ENCODE results near the gene SMPD4.
"Not testable (repeated sequence)": the region's sequence is repeated elsewhere in the genome, so short reads cannot be mapped to it uniquely, and the experiment has no call there.

The SMPD4 gene

DNA sequence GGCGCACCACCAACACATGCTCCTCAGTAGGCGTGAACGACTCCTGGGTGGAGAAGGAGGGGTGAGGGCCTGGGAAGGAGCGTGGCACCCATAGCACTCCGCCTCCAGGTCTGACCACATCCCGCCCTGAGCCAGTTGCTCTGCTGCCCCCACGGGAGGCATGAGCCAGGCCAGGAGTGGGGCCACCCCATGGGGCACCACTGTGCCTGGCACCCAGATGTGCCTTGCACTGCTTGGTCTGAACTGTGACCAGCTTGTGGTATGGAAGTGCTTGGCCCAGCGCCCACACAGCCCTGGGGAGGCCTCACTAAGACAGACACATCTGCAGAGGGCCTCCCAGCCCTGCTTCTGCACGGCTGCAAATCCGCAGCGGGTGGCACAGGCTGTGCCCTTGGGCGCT is 24.0 kb downstream of the SMPD4 start:
- not testable (repeated sequence) for DNase-seq (ENCODE audit: low read depth)

DNA sequence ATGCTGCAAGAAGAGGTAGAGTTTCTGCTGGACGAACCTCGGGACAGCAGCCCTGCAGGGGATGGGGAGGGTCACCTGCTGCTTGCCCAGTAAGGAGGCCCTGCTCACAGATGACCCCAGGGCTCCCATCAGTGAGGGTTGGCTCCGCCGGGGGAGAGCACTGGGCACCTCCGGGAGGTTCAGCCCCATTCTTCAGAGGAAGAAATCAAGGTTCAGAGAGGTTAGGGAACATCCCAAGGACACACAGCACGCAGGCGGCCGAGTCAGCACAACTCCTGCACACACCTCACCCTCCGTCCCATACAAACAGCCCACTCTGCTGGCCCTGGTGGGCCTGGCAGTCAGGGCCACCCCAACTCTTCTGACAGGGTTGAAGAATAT is 24.8 kb downstream of the SMPD4 start:
- DNase-seq (ENCODE audit: low read depth), result no peak

DNA sequence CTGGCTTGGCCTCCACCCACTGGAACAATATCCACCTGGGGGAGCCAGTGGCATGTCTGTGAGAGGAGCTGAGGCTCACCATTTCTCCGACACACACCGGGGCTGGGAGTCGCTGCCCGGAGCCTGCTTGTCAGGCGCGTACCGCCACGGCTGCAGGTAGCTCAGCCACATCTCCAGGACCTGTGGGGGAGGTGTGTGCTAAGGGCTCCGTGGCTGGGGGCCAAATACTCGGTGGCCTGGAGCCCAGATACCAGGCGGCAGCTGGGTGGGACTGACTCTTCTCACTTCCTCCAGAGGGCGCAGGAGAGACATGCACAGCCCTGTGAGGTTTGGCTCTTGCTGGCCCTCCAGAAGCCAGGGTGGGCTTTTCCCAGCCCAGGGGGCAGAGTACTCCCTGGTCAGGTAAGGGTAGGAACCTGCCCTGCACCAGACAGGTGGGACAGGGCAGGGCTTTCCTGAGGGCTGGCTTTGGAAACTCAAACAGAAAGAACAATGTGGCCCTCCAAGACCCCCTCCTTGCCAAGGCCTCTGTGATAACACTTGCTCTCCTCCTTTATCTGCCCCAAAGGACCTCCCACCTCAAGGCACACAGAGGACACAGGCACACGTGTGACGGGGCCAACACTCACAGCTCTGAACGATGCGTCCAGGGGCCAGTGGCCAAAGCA is 25.3 kb downstream of the SMPD4 start:
- DNase-seq (ENCODE audit: low read depth), result not testable (repeated sequence)

DNA sequence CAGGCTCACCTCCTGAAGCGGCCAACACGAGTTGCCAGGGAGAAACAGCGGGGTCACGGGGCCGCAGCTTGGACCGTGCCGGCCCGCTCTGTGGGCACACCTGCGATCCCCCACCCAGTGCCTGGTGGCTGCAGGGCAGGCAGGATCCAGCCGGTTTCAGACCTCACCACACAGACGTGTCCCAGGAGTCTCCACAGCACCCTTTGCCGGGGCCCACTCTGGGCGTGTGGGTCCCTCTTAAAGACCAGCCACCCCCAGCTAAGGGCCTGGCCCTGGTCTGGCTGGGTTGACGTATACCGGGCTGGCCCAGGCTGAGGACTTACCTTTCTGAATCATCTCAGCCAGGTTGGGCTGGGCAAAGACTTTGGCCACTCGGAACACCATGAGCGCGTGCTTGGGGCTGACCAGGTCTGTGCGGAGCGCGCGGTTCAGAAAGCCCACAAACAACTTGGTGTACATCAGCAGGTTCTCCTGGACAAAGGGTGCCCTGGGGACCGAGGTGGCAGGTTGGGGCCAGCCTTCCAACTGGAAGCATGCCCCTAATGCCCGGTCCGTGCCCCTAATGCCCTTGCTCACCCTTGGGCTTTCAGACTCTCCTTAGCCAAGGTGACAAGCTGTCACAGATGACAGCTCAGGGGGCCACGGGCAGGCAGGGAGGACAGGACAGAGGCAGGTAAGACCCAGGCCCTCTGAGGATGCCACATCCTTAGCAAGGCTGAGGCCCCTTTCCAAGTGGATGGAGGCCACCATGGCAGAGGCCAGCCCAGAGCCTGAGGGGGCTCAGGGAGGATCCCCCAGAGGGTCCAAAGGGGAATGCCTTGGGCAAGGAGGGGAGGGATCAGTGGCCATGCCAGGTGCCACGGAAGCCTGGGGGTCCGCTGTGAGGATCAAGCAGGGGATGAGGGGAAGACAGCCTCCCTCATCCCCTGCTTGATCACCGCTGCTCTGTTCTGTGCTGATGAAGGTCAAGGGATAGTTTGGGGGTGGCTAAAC is 26.3 kb downstream of the SMPD4 start:
- no peak for DNase-seq (ENCODE audit: low read depth)

DNA sequence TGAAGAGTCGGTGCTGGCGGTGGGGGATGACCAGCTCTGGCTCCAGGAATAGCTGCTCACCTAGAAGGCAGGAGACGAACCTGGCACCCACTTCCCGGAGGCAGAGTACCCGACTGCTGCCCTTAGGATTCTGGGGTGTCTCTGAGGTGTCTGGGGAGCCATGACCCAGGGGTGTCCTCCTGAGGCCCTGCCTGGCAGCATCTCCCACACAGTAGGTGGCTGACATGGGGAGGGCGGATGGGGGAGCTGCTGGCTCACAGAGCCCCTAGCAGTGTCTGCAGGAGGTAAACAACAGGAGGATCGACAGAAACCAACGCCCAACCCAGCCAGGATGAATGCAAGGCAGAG is 27.0 kb downstream of the SMPD4 start:
- not testable (repeated sequence) for DNase-seq (ENCODE audit: low read depth)

DNA sequence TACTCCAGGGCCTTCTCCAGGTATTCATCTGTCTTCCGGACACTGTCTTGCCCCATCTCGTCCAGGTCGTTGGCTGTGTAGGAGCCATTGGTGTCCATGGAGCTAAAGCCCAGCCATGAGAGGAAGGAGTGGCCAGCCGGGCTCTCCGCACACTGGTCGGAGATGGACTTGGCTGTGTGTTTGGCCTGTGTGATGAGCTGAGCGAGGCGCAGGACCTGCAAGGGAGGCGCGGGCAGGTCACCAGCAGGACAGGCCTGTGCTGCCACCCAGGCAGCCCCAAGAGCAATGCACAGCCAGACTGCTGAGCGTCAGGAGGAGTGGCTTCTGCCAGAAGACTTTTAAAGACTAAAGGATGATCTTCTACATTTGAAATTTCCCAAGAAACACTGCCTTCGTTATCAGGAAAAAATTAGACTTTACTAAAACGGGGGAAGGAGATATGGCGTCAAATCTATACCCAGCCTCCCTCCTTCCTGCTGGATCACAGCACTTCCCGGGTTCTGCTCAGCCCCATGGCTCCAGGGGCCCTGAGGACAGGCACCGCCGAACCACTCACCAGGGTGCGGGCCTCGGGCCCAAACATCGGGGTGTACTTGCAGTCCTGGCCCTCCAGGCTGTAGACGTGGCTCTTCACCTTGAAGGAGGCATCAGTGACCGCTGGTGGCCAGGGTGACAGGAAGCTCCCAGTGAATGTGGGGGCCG is 27.5 kb downstream of the SMPD4 start:
- DNase-seq (ENCODE audit: low read depth), result not testable (repeated sequence)

DNA sequence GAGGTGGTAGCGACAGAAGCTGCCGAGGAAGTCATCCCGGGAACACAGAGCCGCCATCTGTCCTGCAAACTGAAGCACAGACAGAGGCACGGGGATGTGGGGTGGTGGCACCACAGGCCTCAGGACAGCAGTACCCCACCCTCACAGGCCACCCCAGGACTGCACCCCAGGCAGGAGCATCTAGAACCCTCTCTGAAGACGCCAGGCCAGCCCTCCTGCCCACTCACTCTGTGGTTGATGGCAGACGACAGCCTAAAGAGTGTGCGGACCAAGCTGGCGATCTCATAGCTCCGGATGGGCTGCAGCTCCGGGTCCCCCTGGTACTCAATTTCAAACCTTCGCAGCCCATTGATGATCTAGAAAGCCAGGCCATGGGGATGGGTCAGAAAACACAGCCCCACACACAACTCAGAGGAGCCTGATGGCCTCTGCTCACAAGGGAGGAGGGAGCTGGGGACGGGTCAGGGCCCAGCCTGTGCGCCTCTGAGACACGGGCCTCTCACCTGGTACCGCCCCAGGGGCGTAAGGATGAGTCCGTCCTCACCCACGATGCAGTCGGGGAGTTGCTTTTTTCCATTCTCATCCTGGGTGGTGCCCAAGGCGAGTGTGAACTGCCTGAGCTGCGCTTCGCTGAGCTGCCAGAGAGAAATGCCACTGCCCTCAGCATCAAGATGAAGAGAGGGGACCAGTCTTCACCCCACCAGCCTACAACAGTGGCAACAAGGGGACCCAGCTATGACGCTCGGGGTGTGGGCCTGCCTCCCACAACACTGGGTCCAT is 28.4 kb downstream of the SMPD4 start:
- no peak for DNase-seq (ENCODE audit: low read depth)

DNA sequence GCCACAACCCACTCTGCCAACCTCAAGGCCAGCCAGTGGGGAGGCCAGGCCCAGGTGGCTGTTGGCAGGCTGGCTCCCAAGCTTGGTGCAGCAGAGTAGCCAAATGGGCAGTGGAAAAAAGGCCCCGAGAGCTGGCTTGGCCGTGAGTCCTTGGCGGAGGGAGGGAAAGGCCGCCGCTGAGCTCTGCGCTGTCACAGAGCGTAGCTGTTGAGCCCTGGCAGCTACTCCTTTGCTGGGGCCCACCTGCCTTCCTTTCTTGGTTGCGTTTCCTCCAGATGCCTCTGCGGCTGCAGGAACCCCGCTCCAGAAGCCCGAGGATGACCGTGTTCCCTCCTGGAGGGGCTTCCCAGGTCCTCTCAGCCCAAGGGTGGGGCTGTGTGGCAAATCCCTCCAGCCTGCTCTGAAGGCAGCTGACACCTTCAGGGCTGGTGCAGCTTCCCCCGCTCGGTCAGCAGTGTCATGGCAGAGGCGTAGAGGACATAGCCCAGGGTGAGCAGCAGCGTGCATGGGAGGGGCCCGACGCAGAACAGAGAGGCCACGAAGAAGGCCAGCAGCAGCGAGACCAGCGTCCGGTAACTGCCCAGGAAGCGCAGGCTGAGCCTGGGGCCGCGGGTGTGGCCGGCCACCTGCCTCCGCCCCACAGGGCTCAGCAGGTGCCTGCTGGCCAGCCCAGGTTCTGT is 29.1 kb downstream of the SMPD4 start:
- DNase-seq (ENCODE audit: low read depth), result not testable (repeated sequence)

DNA sequence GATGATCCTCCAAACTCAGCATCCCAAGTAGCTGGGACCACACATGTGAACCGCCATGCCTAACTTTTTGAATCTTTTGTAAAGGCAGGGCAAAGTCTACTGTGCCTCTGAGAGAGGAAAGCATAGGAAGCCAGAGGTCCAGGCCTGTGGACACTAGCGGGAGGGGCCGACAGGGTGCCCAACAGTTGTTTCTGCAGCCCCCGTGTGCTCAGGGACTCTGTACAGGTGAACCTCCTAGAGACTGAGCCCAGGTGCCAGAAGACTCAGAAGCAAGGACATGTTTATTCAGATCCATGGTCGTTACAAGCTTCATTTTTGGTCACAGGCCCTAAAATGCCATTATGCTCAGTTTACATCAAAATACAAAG is 30.3 kb downstream of the SMPD4 start:
- DNase-seq (ENCODE audit: low read depth), result not testable (repeated sequence)

DNA sequence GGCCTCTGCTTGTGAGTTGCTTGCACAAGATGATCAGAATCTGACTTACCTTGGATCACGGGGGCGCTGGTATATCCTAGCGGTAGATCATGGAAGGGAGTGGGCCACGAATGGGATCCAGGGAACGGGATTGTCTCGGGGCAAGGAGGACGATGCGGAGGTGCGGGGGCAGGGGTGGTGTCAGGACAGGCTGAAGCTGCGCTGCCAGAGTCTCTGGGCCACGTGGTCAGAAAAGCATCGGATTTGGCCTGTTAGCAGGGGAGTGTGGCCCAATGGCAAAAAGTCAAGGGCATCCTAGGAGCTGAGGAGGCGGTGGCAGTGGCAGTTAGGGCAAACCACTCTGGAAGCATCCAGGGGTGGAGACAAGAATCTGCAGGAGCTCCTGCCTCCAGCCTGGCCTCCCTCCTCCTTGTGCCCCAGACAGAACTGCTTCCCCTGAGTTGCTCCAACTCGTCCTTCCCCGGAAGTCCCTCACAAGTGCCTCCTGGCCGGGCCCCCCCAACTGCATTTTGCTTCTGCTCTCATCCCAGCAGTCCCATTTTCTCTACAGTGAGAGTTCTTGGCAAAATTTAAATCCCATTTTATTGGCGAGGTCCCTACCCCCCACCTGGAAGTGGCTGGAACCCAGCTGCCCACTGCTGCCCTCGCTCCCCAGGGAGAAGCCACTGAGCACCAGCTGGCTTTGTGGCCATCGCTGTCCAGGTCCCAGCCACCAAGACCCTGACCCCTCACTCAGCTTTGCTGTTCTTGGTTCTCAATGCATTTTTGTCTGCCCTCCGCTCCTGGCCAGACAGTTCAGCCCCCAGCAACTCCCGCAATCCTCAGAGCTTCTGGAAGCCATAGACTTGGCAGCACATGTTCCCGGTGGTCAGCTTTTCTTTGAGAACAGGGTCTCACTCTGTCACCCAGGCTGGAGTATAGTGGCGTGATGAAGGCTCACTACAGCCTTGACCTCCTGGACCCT is 30.9 kb downstream of the SMPD4 start:
- no peak for DNase-seq (ENCODE audit: low read depth)

DNA sequence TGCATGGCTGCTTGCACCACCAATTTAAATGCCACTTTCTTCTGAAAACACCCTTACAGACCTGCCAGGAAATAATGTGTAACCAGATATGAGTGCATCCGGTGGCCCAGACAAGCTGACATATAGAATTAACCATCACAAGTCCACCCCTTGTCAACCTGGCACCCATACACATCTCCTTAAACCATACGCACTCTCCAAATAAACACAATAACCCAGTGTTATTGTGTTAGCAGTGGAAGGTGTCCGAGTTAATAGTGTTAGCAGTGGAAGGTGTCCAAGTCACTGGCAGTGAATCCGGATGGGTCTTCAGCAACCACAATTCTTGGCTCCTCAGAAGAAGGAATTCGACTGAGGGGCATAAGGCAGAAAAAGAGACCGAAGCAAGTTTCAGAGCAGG is 32.9 kb downstream of the SMPD4 start:
- DNase-seq (ENCODE audit: low read depth), result not testable (repeated sequence)

DNA sequence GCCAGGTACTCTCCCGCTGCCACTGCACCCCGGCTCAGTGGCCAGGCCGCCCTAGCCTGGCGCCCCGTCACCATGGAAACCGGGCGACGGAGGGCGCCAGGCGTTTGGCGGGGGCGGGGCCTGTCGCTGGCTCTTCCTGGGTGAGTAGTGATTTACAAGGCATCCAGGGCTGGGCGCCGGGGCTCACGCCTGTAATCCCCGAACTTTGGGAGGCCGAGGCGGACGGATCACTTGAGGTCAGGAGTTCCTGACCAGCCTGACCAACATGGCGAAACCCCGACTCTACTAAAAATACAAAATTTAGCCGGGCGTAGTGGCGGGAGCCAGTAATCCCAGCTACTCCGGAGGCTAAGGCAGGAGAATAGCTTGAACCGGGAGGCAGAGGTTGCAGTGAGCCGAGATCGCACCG is 36.4 kb downstream of the SMPD4 start, which contains the start of gene CCDC74B:
CCDC74B (minus strand) TSS at position 107 of the 409 bp plus-strand sequence. CDS start 116 bp downstream, outside the sequence.
- DNase-seq (ENCODE audit: low read depth), result peak; percentile 14

DNA sequence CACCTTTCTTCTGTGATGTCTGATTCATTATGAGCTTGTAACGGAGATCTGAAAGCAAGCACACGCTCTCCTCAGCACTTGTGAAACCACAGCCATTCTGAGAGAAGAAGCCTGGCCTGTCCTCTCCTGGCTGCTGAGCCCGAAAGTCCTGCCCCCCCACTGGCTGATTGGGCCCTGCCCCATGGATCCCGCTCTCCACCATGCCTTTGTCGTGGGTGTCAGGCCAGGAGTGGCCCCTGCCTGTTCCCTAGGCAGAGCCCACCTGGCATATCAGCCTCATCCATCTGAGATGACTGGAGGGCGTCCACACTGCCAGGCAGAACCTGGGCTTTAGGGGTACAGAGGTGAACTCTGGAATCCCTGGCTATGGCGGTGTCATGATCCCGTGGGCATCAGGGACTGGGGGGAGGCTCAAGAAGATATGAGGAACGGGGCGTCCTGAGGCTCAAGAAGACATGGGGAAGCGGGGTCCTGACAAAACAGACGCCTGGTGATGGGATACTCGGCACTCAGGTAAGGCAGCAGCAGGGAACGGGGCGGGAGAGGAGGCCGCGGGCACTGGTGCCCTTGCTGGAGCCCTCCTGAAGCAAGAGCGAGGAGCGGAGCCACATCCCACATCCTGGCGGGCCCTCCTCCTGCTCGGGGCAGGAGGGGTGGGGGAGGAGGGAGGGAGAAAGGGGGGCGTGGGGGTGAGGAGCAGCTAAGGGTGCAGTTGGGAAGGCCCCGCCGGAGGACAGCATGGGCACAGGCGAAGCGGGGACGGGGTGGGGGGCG is 37.9 kb downstream of the SMPD4 start:
- not testable (repeated sequence) for DNase-seq (ENCODE audit: low read depth)

DNA sequence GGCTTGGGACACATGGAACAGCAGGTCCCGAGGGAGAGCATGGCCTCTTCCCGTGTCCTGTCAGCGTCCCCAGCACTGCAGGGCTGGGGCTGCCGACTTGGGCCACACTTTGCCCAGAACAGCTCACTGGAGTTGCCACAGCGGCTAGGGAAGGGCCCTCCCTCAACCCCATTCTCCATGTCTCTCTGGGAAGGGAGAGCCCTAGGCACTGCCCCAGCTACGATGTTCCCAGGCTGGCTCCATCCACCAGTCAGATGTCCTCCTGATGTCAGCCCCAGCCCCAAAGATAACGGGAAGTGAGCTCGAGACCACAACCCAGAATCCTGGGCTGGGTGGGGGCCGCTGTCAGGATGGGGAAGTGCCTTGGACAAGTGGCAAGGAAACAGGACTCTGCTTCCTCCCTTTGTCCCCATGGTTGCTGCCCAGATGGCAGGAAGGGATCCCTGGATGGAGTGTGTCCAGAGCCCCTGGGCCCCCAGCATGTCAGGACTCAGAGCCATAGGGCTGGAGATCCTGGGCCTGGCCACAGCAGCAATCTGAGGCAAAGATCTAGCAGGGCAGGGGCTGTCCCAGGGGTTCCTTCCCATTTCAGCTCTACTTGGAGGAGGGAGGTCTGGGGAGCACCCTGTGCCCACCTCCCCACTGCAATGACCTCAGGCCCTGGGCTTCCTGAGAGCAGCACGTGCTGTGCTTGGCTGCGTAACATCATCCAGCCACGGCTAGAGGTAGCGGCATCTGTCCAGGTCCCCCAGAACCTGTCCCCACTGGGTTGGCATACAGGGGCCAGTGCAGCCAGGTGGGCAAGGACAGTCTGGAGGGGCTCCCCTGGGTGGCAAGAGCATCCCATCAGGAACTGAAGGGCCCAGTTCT is 38.8 kb downstream of the SMPD4 start:
- not testable (repeated sequence) for DNase-seq (ENCODE audit: low read depth)

DNA sequence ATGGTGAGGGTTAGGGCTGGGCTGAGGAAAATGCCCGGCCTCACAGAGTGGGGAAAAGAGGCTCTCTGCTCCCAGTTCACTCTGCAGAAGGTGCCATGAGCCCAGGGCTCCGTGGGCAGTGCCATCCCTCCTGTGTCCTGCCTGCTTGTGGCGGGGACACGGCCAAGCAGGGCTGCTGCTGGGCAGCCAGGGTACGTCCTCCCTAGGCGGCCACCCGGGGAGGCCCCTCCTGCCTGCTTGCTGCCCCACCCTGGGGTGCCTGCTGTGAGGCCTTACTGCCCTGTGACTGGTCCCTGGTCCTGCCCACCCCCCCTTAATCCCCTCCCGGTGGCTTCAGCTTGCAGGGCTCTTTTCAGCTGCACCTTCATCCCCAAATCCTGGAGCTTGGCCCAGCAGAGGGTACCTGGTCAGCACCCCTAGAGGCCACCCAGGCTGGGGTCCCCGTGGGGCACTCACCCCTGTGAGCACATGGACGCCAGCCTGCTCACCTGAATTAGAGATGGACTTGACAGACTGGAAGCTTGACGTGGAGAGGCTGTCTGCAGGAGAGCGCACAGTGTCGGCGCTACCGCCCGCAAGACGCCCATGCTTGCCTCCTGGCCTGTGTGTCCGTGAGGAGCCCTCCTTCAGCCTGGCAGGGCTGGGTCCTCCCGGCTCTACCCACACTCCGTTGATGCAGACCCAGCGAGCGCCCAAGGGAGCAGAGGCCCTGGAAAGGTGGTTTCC is 39.6 kb downstream of the SMPD4 start:
- DNase-seq (ENCODE audit: low read depth), result not testable (repeated sequence)

DNA sequence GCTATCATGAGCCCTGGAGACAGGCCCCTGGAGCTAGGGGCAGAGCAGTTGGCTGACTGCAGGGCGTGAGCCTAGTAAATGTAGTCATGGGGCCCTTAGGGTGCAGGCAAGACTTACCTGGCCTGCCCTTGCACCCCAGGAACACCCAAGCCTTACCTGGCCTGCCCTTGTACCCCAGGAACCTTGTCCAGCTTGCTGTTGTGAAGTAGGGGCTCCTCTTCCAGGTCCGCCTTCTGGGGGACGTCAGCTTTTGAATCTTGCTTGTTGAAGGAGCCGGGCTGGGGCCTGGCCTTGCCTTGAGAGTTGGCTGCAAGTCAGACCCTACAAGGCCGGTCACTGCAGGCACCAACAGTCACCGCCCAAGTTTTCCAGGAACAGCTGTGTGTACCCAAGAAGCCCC is 40.4 kb downstream of the SMPD4 start:
- DNase-seq (ENCODE audit: low read depth), result not testable (repeated sequence)

DNA sequence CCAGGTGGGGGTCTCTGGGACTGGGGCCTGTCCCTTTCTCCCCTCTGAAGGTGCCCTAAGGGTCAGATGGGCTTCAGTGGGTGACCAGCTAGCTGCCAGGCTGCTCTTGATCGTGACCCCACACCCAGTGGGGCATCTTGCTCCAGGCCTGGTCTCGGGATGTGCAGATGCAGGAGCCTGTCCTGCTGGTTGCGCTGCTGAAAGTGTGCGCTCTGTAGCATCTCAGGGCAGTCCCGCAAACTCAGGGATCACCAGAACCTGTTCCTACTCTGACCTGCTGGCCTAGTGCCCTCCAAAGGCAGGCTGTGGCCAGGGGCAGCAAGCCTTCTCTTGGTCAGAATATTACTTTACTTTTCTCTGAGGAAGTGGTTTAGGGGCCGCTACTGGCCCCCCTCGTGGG is 40.9 kb downstream of the SMPD4 start:
- not testable (repeated sequence) for DNase-seq (ENCODE audit: low read depth)

Data from stimulated activated CD8-positive, alpha-beta memory T cell treated with anti-CD3 and anti-CD28 coated beads, Interleukin-15, amount 100 ng/mL, for 24 hours (primary cell).